Stimulated activated CD4-positive, alpha-beta T cell treated with anti-CD3 and anti-CD28 coated beads, TNF-alpha, amount 100 ng/mL, for 4 hours (primary cell): ENCODE data around the gene MIP.
"Not testable (repeated sequence)": the region's sequence is repeated elsewhere in the genome, so short reads cannot be mapped to it uniquely, and the experiment has no call there.

Experiments used
- DNase-seq, 3 experiments: peaks; one replicate each; pipeline ENCODE4 v3.0.0-alpha.2; 2020; ENCODE audit warnings: low read depth in 3 of 3

The MIP gene

GRCh38 chr12:56468216-56469006 lies 14.0 kb upstream of the MIP start, which contains the start of gene SPRYD4:
Gene SPRYD4 (plus strand): TSS chr12:56468578. CDS start chr12:56468592, 14 bp downstream.
- DNase-seq = peak; percentile 88 to 91 (median 89)

- no peak for DNase-seq
These were observed 8.1 kb upstream of the MIP start for GRCh38 chr12:56462565-56462964.

- no peak for DNase-seq
These were observed 7.0 kb upstream of the MIP start for GRCh38 chr12:56461235-56462159.

GRCh38 chr12:56457817-56458216 lies 3.4 kb upstream of the MIP start:
- no peak for DNase-seq

GRCh38 chr12:56451147-56451546 lies 3.3 kb downstream of the MIP start:
- DNase-seq = no peak

- DNase-seq = no peak
These were observed 4.2 kb downstream of the MIP start for GRCh38 chr12:56450241-56450640.

- no peak for DNase-seq
These were observed 4.9 kb downstream of the MIP start for GRCh38 chr12:56449622-56449984.

GRCh38 chr12:56448860-56449621 lies 5.4 kb downstream of the MIP start, which contains the start of gene TIMELESS:
Gene TIMELESS (minus strand): TSS chr12:56449426. CDS start chr12:56434170, 15,256 bp downstream.
- peak; percentile 73 to 80 (median 74) for DNase-seq

GRCh38 chr12:56443208-56443607 lies 11.2 kb downstream of the MIP start:
- not testable (repeated sequence) for DNase-seq

GRCh38 chr12:56437430-56438176 lies 16.9 kb downstream of the MIP start:
- no peak for DNase-seq

- no peak for DNase-seq
These were observed 19.6 kb downstream of the MIP start for GRCh38 chr12:56434828-56435227.

GRCh38 chr12:56431850-56432249 lies 22.6 kb downstream of the MIP start:
- no peak for DNase-seq

GRCh38 chr12:56431288-56431687 lies 23.2 kb downstream of the MIP start:
- DNase-seq = no peak

GRCh38 chr12:56425940-56426438 lies 28.5 kb downstream of the MIP start:
- no peak for DNase-seq

- no peak for DNase-seq
These were observed 29.3 kb downstream of the MIP start for GRCh38 chr12:56425193-56425592.

GRCh38 chr12:56420411-56420810 lies 34.0 kb downstream of the MIP start:
- no peak for DNase-seq

- no peak for DNase-seq
These were observed 36.7 kb downstream of the MIP start for GRCh38 chr12:56417739-56418138.

- no peak for DNase-seq
These were observed 40.1 kb downstream of the MIP start for GRCh38 chr12:56414401-56414800.

- DNase-seq = no peak
These were observed 41.1 kb downstream of the MIP start for GRCh38 chr12:56413392-56413791.

- no peak for DNase-seq
These were observed 42.4 kb downstream of the MIP start for GRCh38 chr12:56411781-56412639.
